ENCODE results near the gene CATSPERB.
"Not testable (repeated sequence)": the region's sequence is repeated elsewhere in the genome, so short reads cannot be mapped to it uniquely, and the experiment has no call there.

Gene CATSPERB

GRCh38 chr14:91731986-91732385 lies at the start of gene CATSPERB:
Gene CATSPERB, minus strand, starts transcription at chr14:91732086. Its CDS starts 2,607 bp downstream, at chr14:91729479.
- no peak for DNase-seq (ENCODE audit: low read depth in 2 of 2)

GRCh38 chr14:91780452-91780851 lies 48.6 kb upstream of the CATSPERB start:
- no peak for DNase-seq (ENCODE audit: low read depth in 2 of 2)

GRCh38 chr14:91778217-91778616 lies 46.3 kb upstream of the CATSPERB start:
- DNase-seq (ENCODE audit: low read depth in 2 of 2) = no peak

GRCh38 chr14:91774140-91775096 lies 42.5 kb upstream of the CATSPERB start:
- DNase-seq (ENCODE audit: low read depth in 2 of 2) = no peak

- no peak for DNase-seq (ENCODE audit: low read depth in 2 of 2)
Observed at GRCh38 chr14:91770185-91770584, 38.3 kb upstream of the CATSPERB start.

- no peak for DNase-seq (ENCODE audit: low read depth in 2 of 2)
Observed at GRCh38 chr14:91755570-91756295, 23.8 kb upstream of the CATSPERB start.

GRCh38 chr14:91754819-91755218 lies 22.9 kb upstream of the CATSPERB start:
- no peak for DNase-seq (ENCODE audit: low read depth in 2 of 2)

- no peak for DNase-seq (ENCODE audit: low read depth in 2 of 2)
Observed at GRCh38 chr14:91754185-91754584, 22.3 kb upstream of the CATSPERB start.

GRCh38 chr14:91753501-91754128 lies 21.7 kb upstream of the CATSPERB start:
- DNase-seq (ENCODE audit: low read depth in 2 of 2) = no peak

GRCh38 chr14:91752961-91753360 lies 21.1 kb upstream of the CATSPERB start:
- DNase-seq (ENCODE audit: low read depth in 2 of 2) = no peak

GRCh38 chr14:91751719-91752118 lies 19.8 kb upstream of the CATSPERB start:
- DNase-seq (ENCODE audit: low read depth in 2 of 2) = no peak

GRCh38 chr14:91750634-91751198 lies 18.8 kb upstream of the CATSPERB start:
- DNase-seq (ENCODE audit: low read depth in 2 of 2) = no peak

GRCh38 chr14:91749868-91750267 lies 18.0 kb upstream of the CATSPERB start:
- no peak for DNase-seq (ENCODE audit: low read depth in 2 of 2)

- DNase-seq (ENCODE audit: low read depth in 2 of 2) = no peak
Observed at GRCh38 chr14:91748049-91748448, 16.2 kb upstream of the CATSPERB start.

- no peak for DNase-seq (ENCODE audit: low read depth in 2 of 2)
Observed at GRCh38 chr14:91745344-91745743, 13.5 kb upstream of the CATSPERB start.

GRCh38 chr14:91744068-91744480 lies 12.2 kb upstream of the CATSPERB start:
- no peak for DNase-seq (ENCODE audit: low read depth in 2 of 2)

GRCh38 chr14:91743305-91743653 lies 11.4 kb upstream of the CATSPERB start:
- no peak for DNase-seq (ENCODE audit: low read depth in 2 of 2)

- DNase-seq (ENCODE audit: low read depth in 2 of 2) = no peak
Observed at GRCh38 chr14:91742621-91743304, 10.9 kb upstream of the CATSPERB start.

- DNase-seq (ENCODE audit: low read depth in 2 of 2) = not testable (repeated sequence)
Observed at GRCh38 chr14:91739867-91740266, 8.0 kb upstream of the CATSPERB start.

GRCh38 chr14:91737619-91738018 lies 5.7 kb upstream of the CATSPERB start:
- DNase-seq (ENCODE audit: low read depth in 2 of 2) = no peak

- DNase-seq (ENCODE audit: low read depth in 2 of 2) = no peak
Observed at GRCh38 chr14:91732859-91733477, 1.1 kb upstream of the CATSPERB start.

Measured in activated CD4-positive, alpha-beta T cell treated with anti-CD3 and anti-CD28 coated beads for 24 hours (primary cell).